HCT116 (cell line): Measurements from ENCODE around the gene UBE2M. TPM values are rescaled to one million over a fixed set of nuclear protein-coding genes. Genes with fewer than 3 reads are reported as not detected.

Source experiments
- ATAC-seq: fragments of 200-7000 bp; cut with Tn5 transposase; 2 replicates; pipeline ENCODE4 v1.9.1; 2020; ENCODE audit warnings: mild to moderate bottlenecking, moderate library complexity
- BruUV-seq: library from RNA; stranded (reverse); fragments of 400-500 nt; replicated peaks from 2 replicates; lab custom pipeline; 2021; lab: Mats Ljungman, UMichigan
- CTCF ChIA-PET: fragments of 300-600 bp; sonication (Branson Sonifier 250); formaldehyde crosslinking; loops from one replicate; lab custom pipeline; 2021; ENCODE audit warnings: antibody characterized with exemption; lab: Charles Lee
- POLR2A ChIA-PET: fragments of 300-600, 350-600 bp; sonication (Branson Sonifier 250); formaldehyde crosslinking; loops from one replicate; lab custom pipeline; 2021; ENCODE audit warnings: antibody characterized with exemption; lab: Charles Lee
- RAD21 ChIA-PET, 2 experiments: fragments of 300-600 bp; sonication (Branson Sonifier 250); formaldehyde crosslinking; loops; one replicate each; lab custom pipeline; 2023; ENCODE audit warnings: low total read pairs in 2 of 2; ENCODE audit not compliant: uncharacterized antibody in 2 of 2, unreplicated experiment in 2 of 2, low non-redundant PET in 1 of 2; lab: Charles Lee
- DNase-seq: peaks from one replicate; pipeline ENCODE4 v3.0.0-alpha.2; 2010; ENCODE audit warnings: low read depth, low spot score
- H2AFZ ChIP-seq: fragments of 200-600 bp; shearing (Covaris generic), sonication (generic); 2 replicates; pipeline ENCODE4 v1.6.1; 2017; ENCODE audit warnings: low read depth, mixed run types, mixed read lengths, antibody characterized with exemption, low read length; ENCODE audit not compliant: poor library complexity, severe bottlenecking
- H3K27ac ChIP-seq: 2 replicates; pipeline ENCODE4 v1.5.1; 2012; ENCODE audit warnings: low read depth, low read length
- H3K27me3 ChIP-seq: fragments of 200-600 bp; sonication (generic); 2 replicates; pipeline ENCODE4 v1.6.1; 2016; ENCODE audit warnings: mixed run types, low read length, mixed read lengths; ENCODE audit not compliant: insufficient read depth
- H3K36me3 ChIP-seq, 2 experiments: fragments of 200-500 bp in 1 of 2; fragments of 200-600 bp in 1 of 2; sonication (Bioruptor generic) in 1 of 2; sonication (generic) in 1 of 2; 2 replicates each; pipeline versions ENCODE4 v1.5.1 to v1.6.1; 2014 to 2016; ENCODE audit warnings: low read length in 2 of 2, inconsistent platforms in 1 of 2, mixed read lengths in 1 of 2, mixed run types in 1 of 2; ENCODE audit not compliant: insufficient read depth in 2 of 2, control insufficient read depth in 1 of 2
- H3K4me1 ChIP-seq, 2 experiments: fragments of 200-600 bp in 1 of 2; sonication (generic) in 1 of 2; 2 replicates each; pipeline versions ENCODE4 v1.5.1 to v1.6.1; 2012 to 2017; ENCODE audit warnings: low read length in 2 of 2, inconsistent platforms in 1 of 2, mild to moderate bottlenecking in 1 of 2, mixed read lengths in 1 of 2, mixed run types in 1 of 2, moderate library complexity in 1 of 2; ENCODE audit not compliant: insufficient read depth in 2 of 2, control insufficient read depth in 1 of 2
- H3K4me2 ChIP-seq: fragments of 200-600 bp; sonication (generic); 2 replicates; pipeline ENCODE4 v1.6.1; 2017; ENCODE audit warnings: mixed run types, low read length, mixed read lengths
- H3K4me3 ChIP-seq, 2 experiments: fragments of 200-600 bp in 1 of 2; sonication (generic) in 1 of 2; replicated peaks in 1 of 2; 2 replicates each; pipeline ENCODE4 v1.5.1; 2011 to 2016; ENCODE audit warnings: low read length in 2 of 2, control low read depth in 1 of 2, low read depth in 1 of 2, mild to moderate bottlenecking in 1 of 2, mixed read lengths in 1 of 2, mixed run types in 1 of 2
- H3K79me2 ChIP-seq: fragments of 200-600 bp; sonication (generic); 2 replicates; pipeline ENCODE4 v1.6.1; 2017; ENCODE audit warnings: mild to moderate bottlenecking, mixed run types, low read length, moderate library complexity, mixed read lengths; ENCODE audit not compliant: insufficient read depth
- H3K9ac ChIP-seq: fragments of 200-600 bp; sonication (generic); 2 replicates; pipeline ENCODE4 v1.6.1; 2016; ENCODE audit warnings: low read length, mixed read lengths
- H3K9me2 ChIP-seq: fragments of 200-600 bp; sonication (generic), shearing (Covaris generic); 2 replicates; pipeline ENCODE4 v1.6.1; 2017; ENCODE audit warnings: mixed run types, mild to moderate bottlenecking, moderate library complexity; ENCODE audit not compliant: insufficient read depth
- H3K9me3 ChIP-seq, 2 experiments: fragments of 200-500 bp in 1 of 2; fragments of 200-600 bp in 1 of 2; sonication (Bioruptor generic) in 1 of 2; sonication (generic) in 1 of 2; 2 replicates each; pipeline ENCODE4 v1.6.1; 2014 to 2017; ENCODE audit warnings: low read length in 2 of 2, mixed read lengths in 2 of 2, inconsistent platforms in 1 of 2, low read depth in 1 of 2, mild to moderate bottlenecking in 1 of 2, mixed run types in 1 of 2, moderate library complexity in 1 of 2; ENCODE audit not compliant: control insufficient read depth in 1 of 2, insufficient read depth in 1 of 2
- H4K20me1 ChIP-seq: fragments of 200-600 bp; sonication (generic), shearing (Covaris generic); 2 replicates; pipeline ENCODE4 v1.6.1; 2017; ENCODE audit warnings: mixed run types, mild to moderate bottlenecking, moderate library complexity; ENCODE audit not compliant: insufficient read depth
- ATF3 ChIP-seq: IDR thresholded peaks from 2 replicates; pipeline ENCODE4 v1.6.1; 2012
- CBX3 ChIP-seq: IDR thresholded peaks from 2 replicates; pipeline ENCODE4 v1.6.1; 2012; ENCODE audit warnings: low read depth
- EGR1 ChIP-seq: IDR thresholded peaks from 2 replicates; pipeline ENCODE4 v1.6.1; 2012; ENCODE audit warnings: low read depth
- ELF1 ChIP-seq: IDR thresholded peaks from 2 replicates; pipeline ENCODE4 v1.6.1; 2012; ENCODE audit warnings: low read depth, borderline replicate concordance
- EZH2 ChIP-seq: fragments of 200-600 bp; sonication (generic); IDR thresholded peaks from 2 replicates; pipeline ENCODE4 v1.6.1; 2017; ENCODE audit warnings: antibody characterized with exemption, mixed run types
- EZH2phosphoT487 ChIP-seq: fragments of 200-600 bp; IDR thresholded peaks from 2 replicates; pipeline ENCODE4 v1.6.1; 2018; ENCODE audit warnings: antibody characterized with exemption, borderline replicate concordance
- FOSL1 ChIP-seq: IDR thresholded peaks from 2 replicates; pipeline ENCODE4 v1.6.1; 2012; ENCODE audit warnings: low read depth
- JUND ChIP-seq: IDR thresholded peaks from 2 replicates; pipeline ENCODE4 v1.6.1; 2012
- MAX ChIP-seq: IDR thresholded peaks from 2 replicates; pipeline ENCODE4 v1.6.1; 2012
- POLR2A ChIP-seq: IDR thresholded peaks from 2 replicates; pipeline ENCODE4 v1.7.0; 2011; ENCODE audit warnings: borderline replicate concordance; ENCODE audit not compliant: insufficient read depth, insufficient read length; ENCODE audit errors: extremely low read depth
- POLR2AphosphoS5 ChIP-seq: IDR thresholded peaks from 2 replicates; pipeline ENCODE4 v1.6.1; 2011; ENCODE audit warnings: mild to moderate bottlenecking, low read depth, low read length, moderate library complexity
- RAD21 ChIP-seq: IDR thresholded peaks from 2 replicates; pipeline ENCODE4 v1.6.1; 2012; ENCODE audit warnings: low read depth, mild to moderate bottlenecking
- SIN3A ChIP-seq: IDR thresholded peaks from 2 replicates; pipeline ENCODE4 v1.6.1; 2012; ENCODE audit warnings: low read depth
- SP1 ChIP-seq: IDR thresholded peaks from 2 replicates; pipeline ENCODE4 v1.6.1; 2012; ENCODE audit warnings: low read depth
- SRF ChIP-seq: IDR thresholded peaks from 2 replicates; pipeline ENCODE4 v1.6.1; 2012; ENCODE audit warnings: low read depth
- TCF7L2 ChIP-seq: IDR thresholded peaks from 2 replicates; pipeline ENCODE4 v1.7.0; 2011; ENCODE audit warnings: borderline replicate concordance, inconsistent platforms; ENCODE audit not compliant: insufficient read depth, insufficient read length; ENCODE audit errors: extremely low read depth
- YY1 ChIP-seq: IDR thresholded peaks from 2 replicates; pipeline ENCODE4 v1.6.1; 2011; ENCODE audit warnings: low read length, low read depth, moderate library complexity, mild to moderate bottlenecking; ENCODE audit not compliant: insufficient replicate concordance; ENCODE audit errors: extremely low read depth
- ZBTB33 ChIP-seq: IDR thresholded peaks from 2 replicates; pipeline ENCODE4 v1.6.1; 2011; ENCODE audit warnings: mild to moderate bottlenecking, low read length, moderate library complexity; ENCODE audit not compliant: insufficient replicate concordance; ENCODE audit errors: extremely low read depth
- ZFX ChIP-seq: fragments of 450-650 bp; IDR thresholded peaks from 2 replicates; pipeline ENCODE4 v1.6.1; 2017
- ZNF274 ChIP-seq: fragments of 200-500 bp; sonication (Bioruptor generic); IDR thresholded peaks from 2 replicates; pipeline ENCODE4 v1.6.1; 2014; ENCODE audit warnings: mild to moderate bottlenecking, low read depth, low read length, inconsistent platforms
- intact Hi-C: fragments of 100-400 bp; cut with micrococcal nuclease; formaldehyde crosslinking; loops from 2 replicates; pipeline ENCODE4 v1.10.0; 2022
- total RNA-seq: library from RNA; stranded (reverse); gene quantifications from one replicate; pipeline ENCODE4 v1.2.1, GENCODE V29; 2021; ENCODE audit not compliant: unreplicated experiment

The UBE2M gene
- total RNA-seq, 1 experiment from 2014 or later: 120 TPM

- Histone ChIP-seq H3K36me3 (peaks cover 23 to 39% of the 10 kb centered on the region in 2 experiments; a peak in 3 of 4 replicates), H3K9me2 (no peaks in the 10 kb centered on the region), H3K4me2 (peak within 1 kb of the TSS; percentile 92), H3K4me1 (peaks cover 19 to 43% of the 10 kb centered on the region in 2 experiments; a peak in 3 of 4 replicates), H2AFZ (no peak within 1 kb of the TSS), H3K27ac (peak within 1 kb of the TSS; percentile 98), H3K9me3 (no peaks in the 10 kb centered on the region), H3K27me3 (no peaks in the 10 kb centered on the region), H4K20me1 (no peaks in the 10 kb centered on the region; the same call in 1 of the 2 replicates), H3K4me3 (peak within 1 kb of the TSS; percentile 91 to 93), H3K9ac (peak within 1 kb of the TSS; percentile 94), H3K79me2 (peaks cover 60% of the 10 kb centered on the region)
- TF ChIP-seq ATF3 (no peak), CBX3 (no peak), ELF1 (peak; percentile 93; the same call in 1 of the 2 replicates), POLR2AphosphoS5 (peak; percentile 96), EZH2 (no peak), ZBTB33 (peak; percentile 18), RAD21 (no peak), SRF (no peak; the same call in 1 of the 2 replicates), TCF7L2 (peak; percentile 63), FOSL1 (no peak), EZH2phosphoT487 (no peak), SIN3A (peak; percentile 59; the same call in 1 of the 2 replicates), YY1 (peak; percentile 74), ZNF274 (no peak), POLR2A (no peak), JUND (peak; percentile 36; the same call in 1 of the 2 replicates), SP1 (peak; percentile 68), MAX (peak; percentile 73), ZFX (peak; percentile 46; the same call in 1 of the 2 replicates), EGR1 (no peak; the same call in 1 of the 2 replicates)
- ChIA-PET POLR2A (interaction anchor here (0.6 to 3.3 kb wide), 8 partner anchors 8 to 152 kb away, joined by 3 to 33 read pairs (median 7); partner anchors contain the start of genes MZF1, TRIM28 and ZBTB45), RAD21 (interaction anchor here in 1 of 2 experiments (1.6 to 1.7 kb wide), 2 partner anchors 35 to 41 kb away, joined by 3 to 6 read pairs; partner anchors contain the start of gene ZBTB45), CTCF (interaction anchor here (2.4 kb wide), 1 partner anchor 35 kb away, joined by 20 read pairs; the partner anchor contains the start of gene ZBTB45)
- ATAC-seq: peak; percentile 46
- intact Hi-C loops: no loop called here
- BruUV-seq: TSS peak; percentile 34
- peak; percentile 93 for DNase-seq
These were observed 3.7 kb downstream of the UBE2M start, which contains the start of gene CHMP2A for GRCh38 chr19:58554494-58555368. TSS of gene CHMP2A (minus strand) at chr19:58555105. CDS start at chr19:58554212, 893 bp downstream.
